ENCODE results near the gene PCK2. TPM values are rescaled to one million over a fixed set of nuclear protein-coding genes. Genes with fewer than 3 reads are reported as not detected.

PCK2 gene
- total and polyA plus RNA-seq, 2 of the 13 experiments (the other 11 are each of a cell fraction or from before 2014, with no cell fraction given), result 129 to 272 TPM

DNA sequence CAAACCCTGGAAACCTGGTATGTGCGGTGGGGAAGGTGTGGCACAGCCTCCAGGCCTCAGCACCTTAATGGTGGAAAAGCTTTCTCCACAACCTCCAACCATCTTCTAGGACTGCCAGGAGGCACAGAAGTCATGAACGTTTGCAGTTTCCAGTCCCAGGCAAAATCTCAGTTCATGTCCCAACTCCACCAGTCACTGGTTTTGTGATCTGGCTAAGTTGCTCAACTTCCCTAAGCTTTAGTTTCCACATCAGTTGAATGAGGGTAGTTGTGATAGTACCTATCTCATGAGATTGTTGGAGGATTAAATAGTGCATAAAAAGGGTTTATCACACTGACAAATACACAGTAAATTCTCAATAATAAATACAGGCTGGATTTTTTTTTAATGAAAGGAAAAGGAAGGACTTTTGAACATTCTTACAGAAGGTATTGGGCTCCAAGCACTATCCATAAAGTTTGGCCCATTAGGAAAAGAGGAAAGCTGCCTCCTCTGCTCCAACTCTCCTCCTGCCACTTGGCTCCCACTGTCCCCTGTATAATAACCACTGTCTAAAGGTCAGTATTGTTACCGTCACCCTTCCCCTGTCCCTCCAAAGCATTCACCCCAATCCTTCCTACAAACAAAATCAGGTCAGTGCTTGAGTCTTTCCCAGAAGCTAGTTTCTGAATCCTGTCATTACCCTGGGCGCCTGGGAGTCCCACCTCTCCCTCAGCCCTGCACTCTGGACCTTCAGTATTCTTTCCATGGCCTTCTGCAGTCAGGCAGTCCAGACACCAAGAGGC lies 6.3 kb downstream of the PCK2 start (continued):
- TF ChIP-seq, protein P1, sequence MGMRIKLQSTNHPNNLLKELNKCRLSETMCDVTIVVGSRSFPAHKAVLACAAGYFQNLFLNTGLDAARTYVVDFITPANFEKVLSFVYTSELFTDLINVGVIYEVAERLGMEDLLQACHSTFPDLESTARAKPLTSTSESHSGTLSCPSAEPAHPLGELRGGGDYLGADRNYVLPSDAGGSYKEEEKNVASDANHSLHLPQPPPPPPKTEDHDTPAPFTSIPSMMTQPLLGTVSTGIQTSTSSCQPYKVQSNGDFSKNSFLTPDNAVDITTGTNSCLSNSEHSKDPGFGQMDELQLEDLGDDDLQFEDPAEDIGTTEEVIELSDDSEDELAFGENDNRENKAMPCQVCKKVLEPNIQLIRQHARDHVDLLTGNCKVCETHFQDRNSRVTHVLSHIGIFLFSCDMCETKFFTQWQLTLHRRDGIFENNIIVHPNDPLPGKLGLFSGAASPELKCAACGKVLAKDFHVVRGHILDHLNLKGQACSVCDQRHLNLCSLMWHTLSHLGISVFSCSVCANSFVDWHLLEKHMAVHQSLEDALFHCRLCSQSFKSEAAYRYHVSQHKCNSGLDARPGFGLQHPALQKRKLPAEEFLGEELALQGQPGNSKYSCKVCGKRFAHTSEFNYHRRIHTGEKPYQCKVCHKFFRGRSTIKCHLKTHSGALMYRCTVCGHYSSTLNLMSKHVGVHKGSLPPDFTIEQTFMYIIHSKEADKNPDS (CRISPR knock-in tag; IDR thresholded peaks at IDR 0.05), result no peak
- TF ChIP-seq ZNF644 (CRISPR knock-in tag; IDR thresholded peaks at IDR 0.05; ENCODE audit: low read depth), result no peak
- TF ChIP-seq CBFB (CRISPR knock-in tag; IDR thresholded peaks at IDR 0.05), result no peak
- TF ChIP-seq YEATS2 (CRISPR knock-in tag; IDR thresholded peaks at IDR 0.05; ENCODE audit: borderline replicate concordance), result no peak
- no peak for TF ChIP-seq ATRX (CRISPR knock-in tag; IDR thresholded peaks at IDR 0.05; ENCODE audit: borderline replicate concordance)
- TF ChIP-seq, protein P2, sequence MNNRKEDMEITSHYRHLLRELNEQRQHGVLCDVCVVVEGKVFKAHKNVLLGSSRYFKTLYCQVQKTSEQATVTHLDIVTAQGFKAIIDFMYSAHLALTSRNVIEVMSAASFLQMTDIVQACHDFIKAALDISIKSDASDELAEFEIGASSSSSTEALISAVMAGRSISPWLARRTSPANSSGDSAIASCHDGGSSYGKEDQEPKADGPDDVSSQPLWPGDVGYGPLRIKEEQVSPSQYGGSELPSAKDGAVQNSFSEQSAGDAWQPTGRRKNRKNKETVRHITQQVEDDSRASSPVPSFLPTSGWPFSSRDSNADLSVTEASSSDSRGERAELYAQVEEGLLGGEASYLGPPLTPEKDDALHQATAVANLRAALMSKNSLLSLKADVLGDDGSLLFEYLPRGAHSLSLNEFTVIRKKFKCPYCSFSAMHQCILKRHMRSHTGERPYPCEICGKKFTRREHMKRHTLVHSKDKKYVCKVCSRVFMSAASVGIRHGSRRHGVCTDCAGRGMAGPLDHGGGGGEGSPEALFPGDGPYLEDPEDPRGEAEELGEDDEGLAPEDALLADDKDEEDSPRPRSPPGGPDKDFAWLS (CRISPR knock-in tag; IDR thresholded peaks at IDR 0.05; ENCODE audit: borderline replicate concordance), result no peak
- TF ChIP-seq PHF21A (CRISPR knock-in tag; IDR thresholded peaks at IDR 0.05), result no peak
- TF ChIP-seq TCF12 (IDR thresholded peaks at IDR 0.05), result no peak
- no peak for TF ChIP-seq TCF12 (CRISPR knock-in tag; IDR thresholded peaks at IDR 0.05)
- no peak for TF ChIP-seq NFATC3 (CRISPR knock-in tag; IDR thresholded peaks at IDR 0.05)
- peak; percentile 16; the same call in 1 of the 2 replicates for TF ChIP-seq POLR2AphosphoS5 (IDR thresholded peaks at IDR 0.05; ENCODE audit: low read depth, low read length)
- no peak for TF ChIP-seq ZBTB25 (CRISPR knock-in tag; IDR thresholded peaks at IDR 0.05)
- TF ChIP-seq RXRB (CRISPR knock-in tag; IDR thresholded peaks at IDR 0.05; ENCODE audit: borderline replicate concordance), result no peak
- 0 out of 2 replicates have a peak, but pooled peaks have one; percentile 31 for TF ChIP-seq ZNF776 (CRISPR knock-in tag; IDR thresholded peaks at IDR 0.05)
- no peak for TF ChIP-seq XBP1 (CRISPR knock-in tag; IDR thresholded peaks at IDR 0.05)
- TF ChIP-seq ZFYVE20 (CRISPR knock-in tag; IDR thresholded peaks at IDR 0.05; ENCODE audit: borderline replicate concordance, low read depth), result no peak
- TF ChIP-seq TEAD3 (CRISPR knock-in tag; optimal IDR thresholded peaks at IDR 0.05; ENCODE audit: borderline replicate concordance), result peak; percentile 17
- TF ChIP-seq YY1 (IDR thresholded peaks at IDR 0.05; ENCODE audit: insufficient read depth, insufficient replicate concordance, low read depth, low read length), result no peak
- TF ChIP-seq, protein P3, sequence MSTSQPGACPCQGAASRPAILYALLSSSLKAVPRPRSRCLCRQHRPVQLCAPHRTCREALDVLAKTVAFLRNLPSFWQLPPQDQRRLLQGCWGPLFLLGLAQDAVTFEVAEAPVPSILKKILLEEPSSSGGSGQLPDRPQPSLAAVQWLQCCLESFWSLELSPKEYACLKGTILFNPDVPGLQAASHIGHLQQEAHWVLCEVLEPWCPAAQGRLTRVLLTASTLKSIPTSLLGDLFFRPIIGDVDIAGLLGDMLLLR (CRISPR knock-in tag; IDR thresholded peaks at IDR 0.05), result no peak
- no peak for TF ChIP-seq ZNF10 (CRISPR knock-in tag; IDR thresholded peaks at IDR 0.05; ENCODE audit: borderline replicate concordance, low read depth)
- TF ChIP-seq CHCHD3 (CRISPR knock-in tag; IDR thresholded peaks at IDR 0.05), result no peak
- no peak for TF ChIP-seq NBN (conservative IDR thresholded peaks at IDR 0.05)
- no peak for TF ChIP-seq TRAFD1 (CRISPR knock-in tag; IDR thresholded peaks at IDR 0.05; ENCODE audit: borderline replicate concordance)
- no peak for TF ChIP-seq CBX1 (IDR thresholded peaks at IDR 0.05; ENCODE audit: low read depth)
